Posterior vena cava (tissue), 2 donors: ENCODE measurements around the gene SLIT1. TPM values are rescaled to one million over a fixed set of nuclear protein-coding genes. Genes with fewer than 3 reads are reported as not detected.

Source experiments
- DNase-seq: peaks from one replicate; pipeline ENCODE4 v3.0.0-alpha.2; 2020; ENCODE audit warnings: low spot score
- intact Hi-C, 2 donors: fragments of 100-400 bp; cut with DNase I; formaldehyde crosslinking; loops; one replicate each; pipeline versions ENCODE4 v1.14.1 to v1.14.2; 2022 to 2023
- total RNA-seq, 2 donors: library from RNA; stranded (reverse); fragmentation: NEBNext Ultra II Directional; extraction: Animal tissue kit (Norgen Biotek cat#: 25700); gene quantifications; one replicate each; pipeline ENCODE4 v1.2.1, GENCODE V29; 2021
- donor health status: DM: yes; HTN: yes; CAD: no.
- donor health status: DM: yes; HTN: yes; CAD: no.

SLIT1 gene
- total RNA-seq, 2 donors from 2014 or later = 0.23 to 0.33 TPM

- DNase-seq = no peak
- intact Hi-C loops = no loop called here
These were observed 203.4 kb downstream of the SLIT1 start for GRCh38 chr10:96982149-96982930.

GRCh38 chr10:96978621-96979154 is 207.1 kb downstream of the SLIT1 start:
- intact Hi-C loops = no loop called here

GRCh38 chr10:96975136-96975535 is 210.6 kb downstream of the SLIT1 start:
- no peak for DNase-seq
- intact Hi-C loops = no loop called here

More at GRCh38 chr10:96978621-96979154, 207.1 kb downstream of the SLIT1 start:
- no peak for DNase-seq

GRCh38 chr10:96973809-96974747 is 211.7 kb downstream of the SLIT1 start:
- DNase-seq = no peak
- intact Hi-C loops = no loop called here

- intact Hi-C loops = no loop called here
- no peak for DNase-seq
These were observed 213.5 kb downstream of the SLIT1 start for GRCh38 chr10:96972264-96972663.

GRCh38 chr10:96971324-96971723 is 214.4 kb downstream of the SLIT1 start:
- intact Hi-C loops = no loop called here
- no peak for DNase-seq

GRCh38 chr10:96968682-96969423 is 216.9 kb downstream of the SLIT1 start:
- no peak for DNase-seq
- intact Hi-C loops = no loop called here

- intact Hi-C loops = no loop called here
- DNase-seq = no peak
These were observed 217.9 kb downstream of the SLIT1 start for GRCh38 chr10:96967847-96968246.

GRCh38 chr10:96964131-96964530 is 221.6 kb downstream of the SLIT1 start:
- intact Hi-C loops = no loop called here
- no peak for DNase-seq

GRCh38 chr10:96960872-96961271 is 224.9 kb downstream of the SLIT1 start:
- no peak for DNase-seq
- intact Hi-C loops = no loop called here

- DNase-seq = no peak
- intact Hi-C loops = no loop called here
These were observed 226.0 kb downstream of the SLIT1 start for GRCh38 chr10:96959733-96960132.

- intact Hi-C loops = no loop called here
- no peak for DNase-seq
These were observed 227.7 kb downstream of the SLIT1 start for GRCh38 chr10:96958071-96958470.

- intact Hi-C loops = no loop called here
- no peak for DNase-seq
These were observed 230.0 kb downstream of the SLIT1 start for GRCh38 chr10:96955794-96956193.

GRCh38 chr10:96951954-96952353 is 233.8 kb downstream of the SLIT1 start:
- DNase-seq = no peak
- intact Hi-C loops = no loop called here

- intact Hi-C loops = no loop called here
These were observed 236.6 kb downstream of the SLIT1 start for GRCh38 chr10:96949039-96949683.

More at GRCh38 chr10:96949039-96949683, 236.6 kb downstream of the SLIT1 start:
- DNase-seq = no peak
